Esophagus squamous epithelium (tissue), 4 donors: Measurements from ENCODE around the gene EIF5A.

Source experiments
- POLR2A ChIP-seq, 4 donors: fragments of 450-650 bp; IDR thresholded peaks; one replicate each; pipeline ENCODE4 v1.6.1; 2017; ENCODE audit warnings: antibody characterized with exemption in 4 of 4, mild to moderate bottlenecking in 4 of 4, moderate library complexity in 3 of 4
- TF ChIP-seq, protein P1 (sequence below), 6 experiments: fragments of 450-650 bp in 4 of 6; fragments of 200-600 bp in 2 of 6; sonication (generic) in 2 of 6; IDR thresholded peaks; one replicate each; pipeline ENCODE4 v1.5.1; 2016 to 2019; ENCODE audit warnings: antibody characterized with exemption in 6 of 6, mild to moderate bottlenecking in 4 of 6, moderate library complexity in 4 of 6

DNA sequence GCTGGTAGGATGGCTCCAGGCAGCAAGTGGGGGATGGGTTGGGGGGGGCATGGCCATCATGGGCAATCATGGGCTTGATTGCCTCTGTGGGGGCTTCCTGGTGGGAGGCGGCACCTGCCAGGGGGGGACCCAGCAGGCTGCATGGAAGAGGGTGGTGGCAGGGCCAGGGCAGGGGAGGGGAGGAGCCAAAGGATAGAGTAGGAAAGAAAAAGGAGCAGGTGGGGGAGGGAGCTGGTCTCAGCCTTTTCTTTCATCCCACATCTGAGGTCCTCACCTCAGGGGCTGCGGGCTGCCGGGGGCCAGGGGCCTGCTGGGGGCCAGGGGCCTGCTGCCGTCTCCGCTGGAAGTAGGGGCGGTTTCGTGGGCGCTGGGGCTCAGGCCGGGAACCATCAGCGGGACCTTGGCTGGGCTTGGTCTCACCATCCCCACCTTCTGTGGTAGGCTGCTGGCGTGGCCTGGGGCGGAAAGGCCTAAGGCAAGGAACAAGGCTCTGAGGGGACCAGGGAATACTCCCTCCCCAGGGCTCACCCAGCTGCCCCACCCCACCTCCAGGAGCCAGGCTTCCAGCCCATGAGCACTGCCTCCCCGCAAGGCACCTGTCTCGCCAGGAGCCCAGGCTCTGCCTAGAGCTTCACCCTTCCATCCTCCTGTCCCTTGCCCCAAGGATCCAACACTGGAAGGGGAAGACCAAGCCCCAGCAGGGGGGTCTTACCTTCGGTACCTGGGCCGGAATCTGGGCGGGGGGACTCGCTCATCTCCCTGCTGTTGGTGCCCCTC is 18.0 kb upstream of the EIF5A start:
- TF ChIP-seq, protein P1, sequence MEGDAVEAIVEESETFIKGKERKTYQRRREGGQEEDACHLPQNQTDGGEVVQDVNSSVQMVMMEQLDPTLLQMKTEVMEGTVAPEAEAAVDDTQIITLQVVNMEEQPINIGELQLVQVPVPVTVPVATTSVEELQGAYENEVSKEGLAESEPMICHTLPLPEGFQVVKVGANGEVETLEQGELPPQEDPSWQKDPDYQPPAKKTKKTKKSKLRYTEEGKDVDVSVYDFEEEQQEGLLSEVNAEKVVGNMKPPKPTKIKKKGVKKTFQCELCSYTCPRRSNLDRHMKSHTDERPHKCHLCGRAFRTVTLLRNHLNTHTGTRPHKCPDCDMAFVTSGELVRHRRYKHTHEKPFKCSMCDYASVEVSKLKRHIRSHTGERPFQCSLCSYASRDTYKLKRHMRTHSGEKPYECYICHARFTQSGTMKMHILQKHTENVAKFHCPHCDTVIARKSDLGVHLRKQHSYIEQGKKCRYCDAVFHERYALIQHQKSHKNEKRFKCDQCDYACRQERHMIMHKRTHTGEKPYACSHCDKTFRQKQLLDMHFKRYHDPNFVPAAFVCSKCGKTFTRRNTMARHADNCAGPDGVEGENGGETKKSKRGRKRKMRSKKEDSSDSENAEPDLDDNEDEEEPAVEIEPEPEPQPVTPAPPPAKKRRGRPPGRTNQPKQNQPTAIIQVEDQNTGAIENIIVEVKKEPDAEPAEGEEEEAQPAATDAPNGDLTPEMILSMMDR (IDR thresholded peaks at IDR 0.05) = no peak
- no peak for TF ChIP-seq POLR2A (IDR thresholded peaks at IDR 0.05)
